HEK293 (cell line): ENCODE measurements around the gene TLE5.
A peak's percentile ranks its signal among the peaks of the same experiment; 100 is the strongest.

Source experiments
- CTCF ChIA-PET: fragments of 350-600 bp; formaldehyde crosslinking; extraction: SDS; loops from one replicate; lab custom pipeline; 2021; ENCODE audit warnings: antibody characterized with exemption; lab: Yijun Ruan, JAX
- POLR2A ChIA-PET: fragments of 300-600 bp; formaldehyde crosslinking; extraction: SDS; loops from one replicate; lab custom pipeline; 2020; ENCODE audit warnings: antibody characterized with exemption, inconsistent platforms; lab: Yijun Ruan, JAX
- H3K27ac ChIP-seq: fragments of 200-500 bp; sonication (Bioruptor generic); 2 replicates; pipeline ENCODE4 v1.5.1; 2014; ENCODE audit warnings: low read depth, low read length, control low read depth, inconsistent platforms; ENCODE audit errors: extremely low read depth
- H3K36me3 ChIP-seq, 2 experiments: fragments of 200-500 bp in 1 of 2; sonication (Bioruptor generic) in 1 of 2; 1 replicate in 1 of 2; 2 replicates in 1 of 2; pipeline ENCODE4 v1.5.1; 2014 to 2017; ENCODE audit warnings: inconsistent platforms in 2 of 2, low read length in 2 of 2; ENCODE audit not compliant: control insufficient read depth in 2 of 2, insufficient read depth in 1 of 2
- H3K4me1 ChIP-seq: fragments of 200-500 bp; sonication (Bioruptor generic); 2 replicates; pipeline ENCODE4 v1.5.1; 2014; ENCODE audit warnings: mild to moderate bottlenecking, low read length, inconsistent platforms; ENCODE audit not compliant: control insufficient read depth, insufficient read depth
- H3K4me3 ChIP-seq: 2 replicates; pipeline ENCODE4 v1.5.1; 2011; ENCODE audit warnings: low read depth, mild to moderate bottlenecking, control low read depth, low read length, moderate library complexity
- H3K9me3 ChIP-seq: fragments of 200-500 bp; sonication (Bioruptor generic); 2 replicates; pipeline ENCODE4 v1.5.1; 2014; ENCODE audit warnings: low read depth, low read length, inconsistent platforms; ENCODE audit not compliant: control insufficient read depth, insufficient read depth
- IKZF3 ChIP-seq: fragments of 450-650 bp; IDR thresholded peaks from 2 replicates; pipeline ENCODE4 v1.5.0; 2018; ENCODE audit warnings: missing biosample characterization, mild to moderate bottlenecking, missing genetic modification characterization, moderate library complexity
- MEIS1 ChIP-seq: sonication (generic); formaldehyde crosslinking; IDR thresholded peaks from 2 replicates; pipeline ENCODE4 v1.8.1; 2022; ENCODE audit warnings: missing genetic modification reagents, mild to moderate bottlenecking, borderline replicate concordance
- REPIN1 ChIP-seq: fragments of 450-650 bp; formaldehyde crosslinking; IDR thresholded peaks from 2 replicates; pipeline ENCODE4 v1.5.1; 2017; ENCODE audit warnings: missing biosample characterization, missing genetic modification characterization, low read depth
- SCRT2 ChIP-seq: fragments of 450-650 bp; formaldehyde crosslinking; IDR thresholded peaks from 2 replicates; pipeline ENCODE4 v1.5.1; 2016; ENCODE audit warnings: missing biosample characterization, missing genetic modification characterization
- YY2 ChIP-seq: fragments of 450-650 bp; formaldehyde crosslinking; IDR thresholded peaks from 2 replicates; pipeline ENCODE4 v1.5.1; 2016; ENCODE audit warnings: missing biosample characterization, missing genetic modification characterization
- ZNF112 ChIP-seq: fragments of 450-650 bp; formaldehyde crosslinking; IDR thresholded peaks from 2 replicates; pipeline ENCODE4 v1.5.0; 2017; ENCODE audit warnings: missing biosample characterization, missing genetic modification characterization
- ZNF16 ChIP-seq: fragments of 450-650 bp; formaldehyde crosslinking; IDR thresholded peaks from 2 replicates; pipeline ENCODE4 v1.5.1; 2016; ENCODE audit warnings: low read depth, missing biosample characterization, missing genetic modification characterization
- ZNF2 ChIP-seq: fragments of 450-650 bp; formaldehyde crosslinking; IDR thresholded peaks from 2 replicates; pipeline ENCODE4 v1.5.1; 2016; ENCODE audit warnings: missing biosample characterization, missing genetic modification characterization
- ZNF214 ChIP-seq: fragments of 450-650 bp; formaldehyde crosslinking; IDR thresholded peaks from 2 replicates; pipeline ENCODE4 v1.5.1; 2017; ENCODE audit warnings: missing biosample characterization, mild to moderate bottlenecking, missing genetic modification characterization, borderline replicate concordance
- ZNF354C ChIP-seq: fragments of 450-650 bp; formaldehyde crosslinking; IDR thresholded peaks from 2 replicates; pipeline ENCODE4 v1.5.1; 2016; ENCODE audit warnings: missing biosample characterization, missing genetic modification characterization, low read depth, borderline replicate concordance
- ZNF394 ChIP-seq: fragments of 450-650 bp; formaldehyde crosslinking; IDR thresholded peaks from 2 replicates; pipeline ENCODE4 v1.5.1; 2016; ENCODE audit warnings: missing biosample characterization, missing genetic modification characterization, mild to moderate bottlenecking, moderate library complexity, borderline replicate concordance
- ZNF529 ChIP-seq: fragments of 450-650 bp; formaldehyde crosslinking; IDR thresholded peaks from 2 replicates; pipeline ENCODE4 v1.5.1; 2017; ENCODE audit warnings: missing genetic modification characterization, missing biosample characterization; ENCODE audit not compliant: insufficient replicate concordance
- ZNF623 ChIP-seq: fragments of 450-650 bp; formaldehyde crosslinking; IDR thresholded peaks from 2 replicates; pipeline ENCODE4 v1.5.1; 2016; ENCODE audit warnings: missing biosample characterization, missing genetic modification characterization
- ZNF76 ChIP-seq: fragments of 450-650 bp; formaldehyde crosslinking; IDR thresholded peaks from 2 replicates; pipeline ENCODE4; 2016; ENCODE audit warnings: low read depth, missing biosample characterization, missing genetic modification characterization, borderline replicate concordance
- ZNF843 ChIP-seq: fragments of 450-650 bp; formaldehyde crosslinking; IDR thresholded peaks from 2 replicates; pipeline ENCODE4 v1.5.1; 2016; ENCODE audit warnings: missing biosample characterization, missing genetic modification characterization
- TF ChIP-seq, protein P1 (sequence below): fragments of 450-650 bp; formaldehyde crosslinking; IDR thresholded peaks from 2 replicates; pipeline ENCODE4 v1.5.1; 2017; ENCODE audit warnings: missing biosample characterization, missing genetic modification characterization
- TF ChIP-seq, protein P2 (sequence below): fragments of 450-650 bp; formaldehyde crosslinking; IDR thresholded peaks from 2 replicates; pipeline ENCODE4 v1.5.1; 2016; ENCODE audit warnings: missing biosample characterization, missing genetic modification characterization
- TF ChIP-seq, protein P3 (sequence below): fragments of 450-650 bp; formaldehyde crosslinking; IDR thresholded peaks from 2 replicates; pipeline ENCODE4 v1.5.1; 2016; ENCODE audit warnings: missing biosample characterization, missing genetic modification characterization, low read depth
- TF ChIP-seq, protein P4 (sequence below): fragments of 450-650 bp; formaldehyde crosslinking; IDR thresholded peaks from 2 replicates; pipeline ENCODE4 v1.5.1; 2016; ENCODE audit warnings: missing biosample characterization, missing genetic modification characterization

TLE5 gene

DNA sequence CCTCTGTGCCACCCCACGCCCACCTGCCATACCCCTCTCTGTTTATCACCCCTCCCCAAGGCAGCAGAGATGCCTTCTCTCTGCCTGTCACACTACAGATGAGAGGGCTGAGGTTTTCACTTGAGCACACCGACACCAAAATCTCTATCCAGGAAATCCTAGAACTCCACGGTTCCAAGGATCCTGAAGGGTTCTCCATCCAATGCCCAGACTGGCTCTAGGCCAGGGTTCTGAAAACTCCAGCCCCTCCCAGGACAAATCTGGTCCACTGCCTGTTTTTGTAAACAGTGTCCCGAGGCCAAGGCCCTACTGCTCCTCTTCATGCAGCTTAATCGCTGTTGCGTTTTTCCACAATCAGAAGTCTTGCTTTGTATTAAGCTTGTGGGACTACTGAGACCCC lies 53.3 kb downstream of the TLE5 start:
- H3K27ac ChIP-seq, result no peak overlapping the region
- ChIA-PET POLR2A (no interaction called here), CTCF (no interaction called here)
- no peak overlapping the region for H3K4me3 ChIP-seq
- H3K36me3 ChIP-seq, result no peaks in the 10 kb centered on the region
- H3K4me1 ChIP-seq, result no peaks in the 10 kb centered on the region
- TF ChIP-seq ZNF112 (tag by site-specific recombination) (no peak), ZNF623 (tag by site-specific recombination) (no peak), ZNF76 (tag by site-specific recombination) (no peak), ZNF16 (no peak), ZNF394 (no peak)
- TF ChIP-seq, protein P1, sequence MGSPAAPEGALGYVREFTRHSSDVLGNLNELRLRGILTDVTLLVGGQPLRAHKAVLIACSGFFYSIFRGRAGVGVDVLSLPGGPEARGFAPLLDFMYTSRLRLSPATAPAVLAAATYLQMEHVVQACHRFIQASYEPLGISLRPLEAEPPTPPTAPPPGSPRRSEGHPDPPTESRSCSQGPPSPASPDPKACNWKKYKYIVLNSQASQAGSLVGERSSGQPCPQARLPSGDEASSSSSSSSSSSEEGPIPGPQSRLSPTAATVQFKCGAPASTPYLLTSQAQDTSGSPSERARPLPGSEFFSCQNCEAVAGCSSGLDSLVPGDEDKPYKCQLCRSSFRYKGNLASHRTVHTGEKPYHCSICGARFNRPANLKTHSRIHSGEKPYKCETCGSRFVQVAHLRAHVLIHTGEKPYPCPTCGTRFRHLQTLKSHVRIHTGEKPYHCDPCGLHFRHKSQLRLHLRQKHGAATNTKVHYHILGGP (tag by site-specific recombination), result peak; percentile 85
- H3K9me3 ChIP-seq, result no peaks in the 10 kb centered on the region

DNA sequence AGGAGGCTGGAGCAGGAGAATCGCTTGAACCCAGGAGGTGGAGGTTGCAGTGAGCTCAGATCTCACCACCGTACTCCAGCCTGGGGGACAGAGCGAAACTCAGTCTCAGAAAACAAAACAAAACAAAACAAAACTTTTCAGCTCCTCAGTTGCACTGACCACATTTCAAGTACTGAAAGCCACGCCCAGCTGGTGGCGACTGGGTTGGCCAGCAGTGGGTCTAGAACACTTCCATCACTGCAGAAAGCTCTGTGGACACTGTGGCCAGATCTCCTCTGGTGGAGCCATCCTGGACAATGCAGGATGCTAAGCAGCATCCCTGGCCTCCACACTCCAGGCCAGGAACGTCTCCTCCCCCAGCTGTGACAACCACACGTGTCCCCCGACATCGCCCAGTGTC lies 54.3 kb downstream of the TLE5 start:
- POLR2A ChIA-PET, result no interaction called here
- Histone ChIP-seq H3K4me3 (no peak overlapping the region), H3K27ac (no peak overlapping the region), H3K36me3 (no peaks in the 10 kb centered on the region), H3K9me3 (no peaks in the 10 kb centered on the region), H3K4me1 (no peaks in the 10 kb centered on the region)
- CTCF ChIA-PET, result interaction anchor here (0.6 kb wide), 1 partner anchor 96 kb away, joined by 3 read pairs; no protein-coding TSS in a partner anchor
- TF ChIP-seq ZNF354C, result no peak
- no peak for TF ChIP-seq ZNF843
- TF ChIP-seq, protein P2, sequence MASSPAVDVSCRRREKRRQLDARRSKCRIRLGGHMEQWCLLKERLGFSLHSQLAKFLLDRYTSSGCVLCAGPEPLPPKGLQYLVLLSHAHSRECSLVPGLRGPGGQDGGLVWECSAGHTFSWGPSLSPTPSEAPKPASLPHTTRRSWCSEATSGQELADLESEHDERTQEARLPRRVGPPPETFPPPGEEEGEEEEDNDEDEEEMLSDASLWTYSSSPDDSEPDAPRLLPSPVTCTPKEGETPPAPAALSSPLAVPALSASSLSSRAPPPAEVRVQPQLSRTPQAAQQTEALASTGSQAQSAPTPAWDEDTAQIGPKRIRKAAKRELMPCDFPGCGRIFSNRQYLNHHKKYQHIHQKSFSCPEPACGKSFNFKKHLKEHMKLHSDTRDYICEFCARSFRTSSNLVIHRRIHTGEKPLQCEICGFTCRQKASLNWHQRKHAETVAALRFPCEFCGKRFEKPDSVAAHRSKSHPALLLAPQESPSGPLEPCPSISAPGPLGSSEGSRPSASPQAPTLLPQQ (tag by site-specific recombination), result no peak
- no peak for TF ChIP-seq ZNF529 (tag by site-specific recombination)
- no peak for TF ChIP-seq IKZF3 (tag by site-specific recombination)
- no peak for TF ChIP-seq ZNF214 (tag by site-specific recombination)
- TF ChIP-seq MEIS1 (CRISPR knock-in tag), result no peak
- no peak for TF ChIP-seq ZNF2 (tag by site-specific recombination)
- no peak for TF ChIP-seq REPIN1 (tag by site-specific recombination)
- TF ChIP-seq SCRT2 (tag by site-specific recombination), result no peak
- TF ChIP-seq, protein P3, sequence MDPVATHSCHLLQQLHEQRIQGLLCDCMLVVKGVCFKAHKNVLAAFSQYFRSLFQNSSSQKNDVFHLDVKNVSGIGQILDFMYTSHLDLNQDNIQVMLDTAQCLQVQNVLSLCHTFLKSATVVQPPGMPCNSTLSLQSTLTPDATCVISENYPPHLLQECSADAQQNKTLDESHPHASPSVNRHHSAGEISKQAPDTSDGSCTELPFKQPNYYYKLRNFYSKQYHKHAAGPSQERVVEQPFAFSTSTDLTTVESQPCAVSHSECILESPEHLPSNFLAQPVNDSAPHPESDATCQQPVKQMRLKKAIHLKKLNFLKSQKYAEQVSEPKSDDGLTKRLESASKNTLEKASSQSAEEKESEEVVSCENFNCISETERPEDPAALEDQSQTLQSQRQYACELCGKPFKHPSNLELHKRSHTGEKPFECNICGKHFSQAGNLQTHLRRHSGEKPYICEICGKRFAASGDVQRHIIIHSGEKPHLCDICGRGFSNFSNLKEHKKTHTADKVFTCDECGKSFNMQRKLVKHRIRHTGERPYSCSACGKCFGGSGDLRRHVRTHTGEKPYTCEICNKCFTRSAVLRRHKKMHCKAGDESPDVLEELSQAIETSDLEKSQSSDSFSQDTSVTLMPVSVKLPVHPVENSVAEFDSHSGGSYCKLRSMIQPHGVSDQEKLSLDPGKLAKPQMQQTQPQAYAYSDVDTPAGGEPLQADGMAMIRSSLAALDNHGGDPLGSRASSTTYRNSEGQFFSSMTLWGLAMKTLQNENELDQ (tag by site-specific recombination), result no peak
- no peak for TF ChIP-seq YY2 (tag by site-specific recombination)
- TF ChIP-seq, protein P4, sequence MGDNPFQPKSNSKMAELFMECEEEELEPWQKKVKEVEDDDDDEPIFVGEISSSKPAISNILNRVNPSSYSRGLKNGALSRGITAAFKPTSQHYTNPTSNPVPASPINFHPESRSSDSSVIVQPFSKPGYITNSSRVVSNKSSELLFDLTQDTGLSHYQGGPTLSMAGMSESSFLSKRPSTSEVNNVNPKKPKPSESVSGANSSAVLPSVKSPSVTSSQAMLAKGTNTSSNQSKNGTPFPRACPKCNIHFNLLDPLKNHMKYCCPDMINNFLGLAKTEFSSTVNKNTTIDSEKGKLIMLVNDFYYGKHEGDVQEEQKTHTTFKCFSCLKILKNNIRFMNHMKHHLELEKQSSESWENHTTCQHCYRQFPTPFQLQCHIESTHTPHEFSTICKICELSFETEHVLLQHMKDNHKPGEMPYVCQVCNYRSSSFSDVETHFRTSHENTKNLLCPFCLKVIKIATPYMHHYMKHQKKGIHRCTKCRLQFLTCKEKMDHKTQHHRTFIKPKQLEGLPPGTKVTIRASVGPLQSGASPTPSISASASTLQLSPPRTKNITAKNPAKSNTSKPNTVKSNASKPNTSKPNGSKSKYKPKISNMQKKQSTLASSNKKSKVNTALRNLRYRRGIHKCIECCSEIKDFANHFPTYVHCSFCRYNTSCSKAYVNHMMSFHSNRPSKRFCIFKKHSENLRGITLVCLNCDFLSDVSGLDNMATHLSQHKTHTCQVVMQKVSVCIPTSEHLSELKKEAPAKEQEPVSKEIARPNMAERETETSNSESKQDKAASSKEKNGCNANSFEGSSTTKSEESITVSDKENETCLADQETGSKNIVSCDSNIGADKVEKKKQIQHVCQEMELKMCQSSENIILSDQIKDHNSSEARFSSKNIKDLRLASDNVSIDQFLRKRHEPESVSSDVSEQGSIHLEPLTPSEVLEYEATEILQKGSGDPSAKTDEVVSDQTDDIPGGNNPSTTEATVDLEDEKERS, result no peak
